Psoas muscle (tissue), 8 donors: ENCODE data around the gene EPB41L4A. TPM values are rescaled to one million over a fixed set of nuclear protein-coding genes. Genes with fewer than 3 reads are reported as not detected.

ENCODE experiments used
- ATAC-seq, 4 donors: fragments of 200-7000 bp; cut with Tn5 transposase; one replicate each; pipeline ENCODE4 v1.9.1; 2020; ENCODE audit warnings: moderate library complexity in 3 of 4, mild to moderate bottlenecking in 2 of 4
- DNase-seq, 2 donors: peaks; one replicate each; pipeline ENCODE4 v3.0.0-alpha.2; 2020
- H3K27ac ChIP-seq: fragments of 200-600 bp; one replicate; pipeline ENCODE4 v1.8.0; 2022
- H3K27me3 ChIP-seq, 3 donors: fragments of 200-600 bp in 1 of 3; one replicate each; pipeline versions ENCODE4 v1.6.1 to v1.8.0; 2013 to 2022; ENCODE audit warnings: low read length in 2 of 3, mild to moderate bottlenecking in 2 of 3, moderate library complexity in 1 of 3; ENCODE audit not compliant: insufficient read depth in 3 of 3
- H3K36me3 ChIP-seq, 2 donors: fragments of 200-600 bp in 1 of 2; one replicate each; pipeline versions ENCODE4 v1.6.1 to v1.8.0; 2013 to 2022; ENCODE audit warnings: low read depth in 1 of 2, mild to moderate bottlenecking in 1 of 2, moderate library complexity in 1 of 2; ENCODE audit not compliant: insufficient read depth in 1 of 2
- H3K4me1 ChIP-seq: fragments of 200-600 bp; one replicate; pipeline ENCODE4 v1.8.0; 2022
- H3K4me3 ChIP-seq: fragments of 200-600 bp; one replicate; pipeline ENCODE4 v1.8.0; 2022; ENCODE audit warnings: mild to moderate bottlenecking
- H3K9me3 ChIP-seq: fragments of 200-600 bp; one replicate; pipeline ENCODE4 v1.8.0; 2022
- CTCF ChIP-seq: fragments of 200-600 bp; IDR thresholded peaks from one replicate; pipeline ENCODE4 v1.8.0; 2022; ENCODE audit warnings: antibody characterized with exemption
- WGBS, 3 donors: extraction: QIAGEN DNeasy Blood & Tissue Kit; methylation state at CpG; one replicate each; pipeline versions ENCODE4 v1.1.6 to v1.1.7; 2013; 5-methylcytosine and 5-hydroxymethylcytosine counted together
- intact Hi-C, 2 donors: fragments of 100-400 bp; cut with DNase I; formaldehyde crosslinking; loops; one replicate each; pipeline versions ENCODE4 v1.11.0 to v1.14.2; 2022
- polyA plus RNA-seq, 3 donors: library from polyadenylated mRNA; stranded (reverse); fragments of 200-250 nt; gene quantifications; one replicate each; pipeline ENCODE4 v1.2.3, GENCODE V29; 2013
- total RNA-seq, 4 donors: library from RNA; stranded (reverse); fragmentation: NEBNext Ultra II Directional in 2 of 4; extraction: Animal tissue kit (Norgen Biotek cat#: 25700) in 2 of 4; gene quantifications; one replicate each; pipeline versions ENCODE4 v1.2.1 to v1.2.4, GENCODE V29; 2021 to 2023
- donor health status: healthy with polysubstance abuse.
- donor health status: DM: no; HTN: no; CAD: no; lungs with moderate emphysema.
- donor health status: Bipolar disorder and iron deficiency.
- donor health status: healthy.
- donor health status: DM: yes; HTN: yes; CAD: no.
- donor health status: DM: no; HTN: no; CAD: no.
- donor health status: DM: no; HTN: no; CAD: no.
- donor health status: DM: yes; HTN: yes; CAD: no.

Gene EPB41L4A
- total and polyA plus RNA-seq, 7 donors = 1.0 to 7.2 (median 1.9) TPM

GRCh38 chr5:112142769-112143270 lies 276.3 kb downstream of the EPB41L4A start:
- Histone ChIP-seq H3K9me3 (no peaks in the 10 kb centered on the region), H3K4me1 (peaks cover 17% of the 10 kb centered on the region), H3K27me3 (no peaks in the 10 kb centered on the region), H3K4me3 (no peak overlapping the region), H3K36me3 (no peaks in the 10 kb centered on the region), H3K27ac (no peak overlapping the region)
- TF ChIP-seq CTCF = no peak
- 21 to 42% (median 33%) methylated on average over 3 of the region's 3 CpGs for WGBS, 3 donors
- intact Hi-C loops = loop anchor here (10.0 kb wide), 3 partner anchors 388 to 1408 kb away; partner anchors contain the start of genes NREP (in 1 of the 2) and SLC25A46 (in 1 of the 2)
- DNase-seq (no peak), ATAC-seq (peak in 1 of 4 donors; percentile 24)

GRCh38 chr5:112141582-112141981 lies 277.5 kb downstream of the EPB41L4A start:
- no peaks in the 10 kb centered on the region for H3K27me3 ChIP-seq
- intact Hi-C loops = loop anchor here (2.0 to 10.0 kb wide), 4 partner anchors 311 to 1407 kb away; partner anchors contain the start of genes NREP (in 1 of the 2) and SLC25A46 (in 1 of the 2)
- DNase-seq (no peak), ATAC-seq (no peak)
- TF ChIP-seq CTCF = no peak
- no peak overlapping the region for H3K27ac ChIP-seq
- WGBS, 3 donors = 69 to 74% (median 72%) methylated on average over 3 of the region's 3 CpGs
- peaks cover 12% of the 10 kb centered on the region for H3K4me1 ChIP-seq
- H3K9me3 ChIP-seq = no peaks in the 10 kb centered on the region
- no peak overlapping the region for H3K4me3 ChIP-seq
- H3K36me3 ChIP-seq = no peaks in the 10 kb centered on the region

- no peaks in the 10 kb centered on the region for H3K36me3 ChIP-seq
- 63 to 77% (median 63%) methylated on average over 2 of the region's 2 CpGs for WGBS, 3 donors
- intact Hi-C loops = no loop called here
- DNase-seq = no peak
- no peak for ATAC-seq
- TF ChIP-seq CTCF = no peak
- H3K27me3 ChIP-seq = no peaks in the 10 kb centered on the region
- peaks cover 6% of the 10 kb centered on the region for H3K4me1 ChIP-seq
- H3K9me3 ChIP-seq = no peaks in the 10 kb centered on the region
- no peak overlapping the region for H3K27ac ChIP-seq
- H3K4me3 ChIP-seq = no peak overlapping the region
These were observed 280.6 kb downstream of the EPB41L4A start for GRCh38 chr5:112138526-112138925.

- Histone ChIP-seq H3K27me3 (no peaks in the 10 kb centered on the region), H3K4me1 (no peaks in the 10 kb centered on the region), H3K36me3 (no peaks in the 10 kb centered on the region), H3K9me3 (no peaks in the 10 kb centered on the region), H3K4me3 (no peak overlapping the region), H3K27ac (no peak overlapping the region)
- WGBS, 3 donors = 53 to 61% (median 58%) methylated on average over 6 of the region's 6 CpGs
- no peak for TF ChIP-seq CTCF
- intact Hi-C loops = no loop called here
- DNase-seq (no peak), ATAC-seq (no peak)
These were observed 282.3 kb downstream of the EPB41L4A start for GRCh38 chr5:112136773-112137172.

GRCh38 chr5:112127861-112128260 lies 291.2 kb downstream of the EPB41L4A start:
- H3K36me3 ChIP-seq = no peaks in the 10 kb centered on the region
- H3K9me3 ChIP-seq = no peaks in the 10 kb centered on the region
- DNase-seq (no peak), ATAC-seq (no peak)
- TF ChIP-seq CTCF = no peak
- intact Hi-C loops = no loop called here
- H3K4me1 ChIP-seq = no peaks in the 10 kb centered on the region
- no peaks in the 10 kb centered on the region for H3K27me3 ChIP-seq
- no peak overlapping the region for H3K27ac ChIP-seq
- no peak overlapping the region for H3K4me3 ChIP-seq
